ENCODE results near the gene MARVELD1.

MARVELD1 gene

GRCh38 chr10:97761331-97761865 is 47.9 kb downstream of the MARVELD1 start:
- H2AFZ ChIP-seq (ENCODE audit: insufficient read depth, low read length, poor library complexity): no peak overlapping the region
- H3K23ac ChIP-seq (ENCODE audit: low read length): no peak overlapping the region
- no peak overlapping the region for H3K14ac ChIP-seq (ENCODE audit: low read length)
- peaks cover 43 to 52% of the 10 kb centered on the region in 2 experiments for H3K36me3 ChIP-seq (ENCODE audit: control insufficient read depth in 1 of 2, insufficient read depth in 2 of 2, low read length in 2 of 2)
- WGBS (ENCODE audit: extremely low coverage, insufficient coverage, insufficient read length): no CpG with 5 or more reads among the region's 8 CpGs
- no peak overlapping the region for H3K27ac ChIP-seq (ENCODE audit: low read depth, low read length)
- H2BK5ac ChIP-seq (ENCODE audit: low read depth, low read length, poor library complexity): no peak overlapping the region
- no peak overlapping the region for H3K4ac ChIP-seq (ENCODE audit: low read depth, low read length)
- H4K91ac ChIP-seq (ENCODE audit: low read depth, low read length): no peak overlapping the region
- no peak overlapping the region for H4K8ac ChIP-seq (ENCODE audit: low read depth, low read length)
- H3K9ac ChIP-seq (ENCODE audit: low read length): no peak overlapping the region
- no peaks in the 10 kb centered on the region for H3K27me3 ChIP-seq (ENCODE audit: insufficient read depth, low read length)
- H3K4me1 ChIP-seq (ENCODE audit: control insufficient read depth in 1 of 2, insufficient read depth in 2 of 2, low read length in 2 of 2): no peaks in the 10 kb centered on the region
- H2BK12ac ChIP-seq (ENCODE audit: low read length): no peak overlapping the region
- H3K4me3 ChIP-seq (ENCODE audit: low read depth, low read length): no peak overlapping the region
- no peaks in the 10 kb centered on the region for H3K79me1 ChIP-seq (ENCODE audit: low read length)
- H4K12ac ChIP-seq (ENCODE audit: low read depth, low read length): no peak overlapping the region
- no peak for DNase-seq
- no peak overlapping the region for H3K18ac ChIP-seq (ENCODE audit: low read length)
- peaks cover 1% of the 10 kb centered on the region for H3K9me3 ChIP-seq (ENCODE audit: insufficient read depth, low read depth, low read length)
- no peak overlapping the region for H2AK5ac ChIP-seq (ENCODE audit: low read length)
- no peak overlapping the region for H3K4me2 ChIP-seq (ENCODE audit: low read length)
- H3K79me2 ChIP-seq (ENCODE audit: control insufficient read depth, insufficient read depth, low read length, poor library complexity): no peaks in the 10 kb centered on the region
- H2BK120ac ChIP-seq (ENCODE audit: insufficient read depth, low read length, poor library complexity): no peak overlapping the region

GRCh38 chr10:97762056-97762455 is 48.5 kb downstream of the MARVELD1 start:
- H3K27me3 ChIP-seq (ENCODE audit: insufficient read depth, low read length): no peaks in the 10 kb centered on the region

GRCh38 chr10:97762816-97763215 is 49.3 kb downstream of the MARVELD1 start:
- no peak overlapping the region for H3K4ac ChIP-seq (ENCODE audit: low read depth, low read length)
- no peak overlapping the region for H2AFZ ChIP-seq (ENCODE audit: insufficient read depth, low read length, poor library complexity)
- H4K12ac ChIP-seq (ENCODE audit: low read depth, low read length): no peak overlapping the region
- no peak overlapping the region for H3K4me3 ChIP-seq (ENCODE audit: low read depth, low read length)
- H3K9ac ChIP-seq (ENCODE audit: low read length): no peak overlapping the region
- no peak for DNase-seq
- no peak overlapping the region for H2BK5ac ChIP-seq (ENCODE audit: low read depth, low read length, poor library complexity)
- no peaks in the 10 kb centered on the region for H3K79me2 ChIP-seq (ENCODE audit: control insufficient read depth, insufficient read depth, low read length, poor library complexity)
- H3K23ac ChIP-seq (ENCODE audit: low read length): no peak overlapping the region
- H2BK120ac ChIP-seq (ENCODE audit: insufficient read depth, low read length, poor library complexity): no peak overlapping the region
- H3K9me3 ChIP-seq (ENCODE audit: insufficient read depth, low read depth, low read length): peaks cover 1% of the 10 kb centered on the region
- H3K14ac ChIP-seq (ENCODE audit: low read length): no peak overlapping the region
- no peak overlapping the region for H2AK5ac ChIP-seq (ENCODE audit: low read length)
- H4K8ac ChIP-seq (ENCODE audit: low read depth, low read length): no peak overlapping the region
- H2BK12ac ChIP-seq (ENCODE audit: low read length): no peak overlapping the region
- no peak overlapping the region for H3K18ac ChIP-seq (ENCODE audit: low read length)
- H3K36me3 ChIP-seq (ENCODE audit: control insufficient read depth in 1 of 2, insufficient read depth in 2 of 2, low read length in 2 of 2): peaks cover 33 to 39% of the 10 kb centered on the region in 2 experiments
- no peak overlapping the region for H4K91ac ChIP-seq (ENCODE audit: low read depth, low read length)
- no peak overlapping the region for H3K4me2 ChIP-seq (ENCODE audit: low read length)
- no peak overlapping the region for H3K27ac ChIP-seq (ENCODE audit: low read depth, low read length)
- no peaks in the 10 kb centered on the region for H3K4me1 ChIP-seq (ENCODE audit: control insufficient read depth in 1 of 2, insufficient read depth in 2 of 2, low read length in 2 of 2)
- no peaks in the 10 kb centered on the region for H3K27me3 ChIP-seq (ENCODE audit: insufficient read depth, low read length)
- no CpG with 5 or more reads among the region's 5 CpGs for WGBS (ENCODE audit: extremely low coverage, insufficient coverage, insufficient read length)
- H3K79me1 ChIP-seq (ENCODE audit: low read length): no peaks in the 10 kb centered on the region

More at GRCh38 chr10:97762056-97762455, 48.5 kb downstream of the MARVELD1 start:
- Histone ChIP-seq H3K27ac (ENCODE audit: low read depth, low read length) (no peak overlapping the region), H3K9me3 (ENCODE audit: insufficient read depth, low read depth, low read length) (peaks cover 1% of the 10 kb centered on the region), H3K79me1 (ENCODE audit: low read length) (no peaks in the 10 kb centered on the region), H3K79me2 (ENCODE audit: control insufficient read depth, insufficient read depth, low read length, poor library complexity) (no peaks in the 10 kb centered on the region), H3K18ac (ENCODE audit: low read length) (no peak overlapping the region), H3K4me3 (ENCODE audit: low read depth, low read length) (no peak overlapping the region), H3K9ac (ENCODE audit: low read length) (no peak overlapping the region), H2BK5ac (ENCODE audit: low read depth, low read length, poor library complexity) (no peak overlapping the region), H3K4me2 (ENCODE audit: low read length) (no peak overlapping the region), H3K36me3 (ENCODE audit: control insufficient read depth in 1 of 2, insufficient read depth in 2 of 2, low read length in 2 of 2) (peaks cover 38 to 46% of the 10 kb centered on the region in 2 experiments), H4K12ac (ENCODE audit: low read depth, low read length) (no peak overlapping the region), H3K23ac (ENCODE audit: low read length) (no peak overlapping the region), H4K91ac (ENCODE audit: low read depth, low read length) (no peak overlapping the region), H2BK120ac (ENCODE audit: insufficient read depth, low read length, poor library complexity) (no peak overlapping the region), H3K14ac (ENCODE audit: low read length) (no peak overlapping the region), H2AK5ac (ENCODE audit: low read length) (no peak overlapping the region), H4K8ac (ENCODE audit: low read depth, low read length) (no peak overlapping the region), H2BK12ac (ENCODE audit: low read length) (no peak overlapping the region), H3K4ac (ENCODE audit: low read depth, low read length) (no peak overlapping the region), H2AFZ (ENCODE audit: insufficient read depth, low read length, poor library complexity) (no peak overlapping the region), H3K4me1 (ENCODE audit: control insufficient read depth in 1 of 2, insufficient read depth in 2 of 2, low read length in 2 of 2) (no peaks in the 10 kb centered on the region)
- DNase-seq: no peak
- WGBS (ENCODE audit: extremely low coverage, insufficient coverage, insufficient read length): no CpG with 5 or more reads among the region's 10 CpGs

- Histone ChIP-seq H3K14ac (ENCODE audit: low read length) (no peak overlapping the region), H4K8ac (ENCODE audit: low read depth, low read length) (no peak overlapping the region), H2BK120ac (ENCODE audit: insufficient read depth, low read length, poor library complexity) (no peak overlapping the region), H3K4me3 (ENCODE audit: low read depth, low read length) (no peak overlapping the region), H3K9ac (ENCODE audit: low read length) (no peak overlapping the region), H3K23ac (ENCODE audit: low read length) (no peak overlapping the region), H4K12ac (ENCODE audit: low read depth, low read length) (no peak overlapping the region), H3K18ac (ENCODE audit: low read length) (no peak overlapping the region), H3K4me2 (ENCODE audit: low read length) (no peak overlapping the region), H3K9me3 (ENCODE audit: insufficient read depth, low read depth, low read length) (peaks cover 1% of the 10 kb centered on the region), H2BK12ac (ENCODE audit: low read length) (no peak overlapping the region), H2BK5ac (ENCODE audit: low read depth, low read length, poor library complexity) (no peak overlapping the region), H3K27ac (ENCODE audit: low read depth, low read length) (no peak overlapping the region), H3K27me3 (ENCODE audit: insufficient read depth, low read length) (no peaks in the 10 kb centered on the region), H3K4ac (ENCODE audit: low read depth, low read length) (no peak overlapping the region), H2AK5ac (ENCODE audit: low read length) (no peak overlapping the region), H3K79me1 (ENCODE audit: low read length) (no peaks in the 10 kb centered on the region), H4K91ac (ENCODE audit: low read depth, low read length) (no peak overlapping the region), H3K79me2 (ENCODE audit: control insufficient read depth, insufficient read depth, low read length, poor library complexity) (no peaks in the 10 kb centered on the region), H2AFZ (ENCODE audit: insufficient read depth, low read length, poor library complexity) (no peak overlapping the region), H3K36me3 (ENCODE audit: control insufficient read depth in 1 of 2, insufficient read depth in 2 of 2, low read length in 2 of 2) (peaks cover 33 to 39% of the 10 kb centered on the region in 2 experiments), H3K4me1 (ENCODE audit: control insufficient read depth in 1 of 2, insufficient read depth in 2 of 2, low read length in 2 of 2) (no peaks in the 10 kb centered on the region)
- WGBS (ENCODE audit: extremely low coverage, insufficient coverage, insufficient read length): no CpG with 5 or more reads among the region's 2 CpGs
- DNase-seq: no peak
Measured at GRCh38 chr10:97763411-97763810, 49.9 kb downstream of the MARVELD1 start.

All from trophoblast cell (in vitro differentiated cells and primary cell).